GM06990 (cell line): Measurements from ENCODE around the gene CDH2.

Experiments used
- DNase-seq: peaks from one replicate; pipeline ENCODE4 v3.0.0-alpha.2; 2011; ENCODE audit not compliant: insufficient read length; ENCODE audit errors: extremely low read depth
- H3K27me3 ChIP-seq: replicated peaks from 2 replicates; pipeline ENCODE4 v1.6.0; 2011; ENCODE audit warnings: low read length; ENCODE audit not compliant: control insufficient read depth, insufficient read depth
- H3K36me3 ChIP-seq: 2 replicates; pipeline ENCODE4 v1.5.1; 2011; ENCODE audit warnings: low read length; ENCODE audit not compliant: control insufficient read depth, insufficient read depth
- H3K4me3 ChIP-seq: replicated peaks from 2 replicates; pipeline ENCODE4 v1.5.1; 2011; ENCODE audit warnings: low read depth, mild to moderate bottlenecking, control low read depth, low read length
- TF ChIP-seq, protein P1 (sequence below): IDR thresholded peaks from 2 replicates; pipeline ENCODE4 v1.5.1; 2011; ENCODE audit warnings: low read length, control low read depth, mild to moderate bottlenecking, inconsistent platforms; ENCODE audit not compliant: insufficient read depth, poor library complexity, severe bottlenecking

Gene CDH2

DNA sequence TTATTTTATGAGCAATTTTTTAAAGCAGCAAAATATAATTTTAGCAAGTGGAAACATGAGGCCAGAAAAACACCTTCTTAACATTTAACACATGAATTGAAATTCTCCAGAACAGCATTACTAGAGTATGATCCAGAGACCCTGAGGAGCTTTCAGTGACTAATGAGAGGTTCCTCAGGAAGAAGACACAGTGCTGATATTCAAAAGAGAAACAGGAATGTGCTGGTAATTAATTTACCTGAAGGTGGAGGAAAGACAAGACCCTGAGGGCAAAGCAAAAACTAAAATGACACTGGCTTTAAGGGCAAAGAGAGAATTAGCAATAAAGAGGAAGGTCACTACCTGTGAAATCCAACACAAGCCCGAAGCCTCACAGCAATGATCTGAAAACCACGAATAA lies 97.0 kb downstream of the CDH2 start:
- TF ChIP-seq, protein P1, sequence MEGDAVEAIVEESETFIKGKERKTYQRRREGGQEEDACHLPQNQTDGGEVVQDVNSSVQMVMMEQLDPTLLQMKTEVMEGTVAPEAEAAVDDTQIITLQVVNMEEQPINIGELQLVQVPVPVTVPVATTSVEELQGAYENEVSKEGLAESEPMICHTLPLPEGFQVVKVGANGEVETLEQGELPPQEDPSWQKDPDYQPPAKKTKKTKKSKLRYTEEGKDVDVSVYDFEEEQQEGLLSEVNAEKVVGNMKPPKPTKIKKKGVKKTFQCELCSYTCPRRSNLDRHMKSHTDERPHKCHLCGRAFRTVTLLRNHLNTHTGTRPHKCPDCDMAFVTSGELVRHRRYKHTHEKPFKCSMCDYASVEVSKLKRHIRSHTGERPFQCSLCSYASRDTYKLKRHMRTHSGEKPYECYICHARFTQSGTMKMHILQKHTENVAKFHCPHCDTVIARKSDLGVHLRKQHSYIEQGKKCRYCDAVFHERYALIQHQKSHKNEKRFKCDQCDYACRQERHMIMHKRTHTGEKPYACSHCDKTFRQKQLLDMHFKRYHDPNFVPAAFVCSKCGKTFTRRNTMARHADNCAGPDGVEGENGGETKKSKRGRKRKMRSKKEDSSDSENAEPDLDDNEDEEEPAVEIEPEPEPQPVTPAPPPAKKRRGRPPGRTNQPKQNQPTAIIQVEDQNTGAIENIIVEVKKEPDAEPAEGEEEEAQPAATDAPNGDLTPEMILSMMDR = no peak

DNA sequence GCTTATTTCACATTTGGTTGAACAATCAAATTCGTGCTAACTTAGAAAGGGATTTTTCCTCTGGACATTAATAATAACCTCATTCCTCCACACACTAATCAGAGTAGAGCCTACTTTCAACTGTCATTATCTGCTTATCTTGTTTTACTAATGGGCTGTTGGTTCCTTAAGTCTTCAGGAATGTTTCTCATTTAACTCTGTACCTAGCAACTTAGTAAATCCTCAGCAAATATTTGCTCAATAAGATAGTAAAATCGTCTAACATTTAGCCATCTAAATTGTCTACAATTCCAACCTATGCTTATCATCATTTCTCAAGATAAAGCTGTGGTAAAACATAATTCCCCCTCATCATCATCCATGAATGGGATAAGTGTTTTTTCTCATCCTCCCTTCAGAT lies 98.1 kb downstream of the CDH2 start:
- Histone ChIP-seq H3K4me3 (no peak overlapping the region), H3K27me3 (no peaks in the 10 kb centered on the region), H3K36me3 (no peaks in the 10 kb centered on the region)
- no peak for DNase-seq
- TF ChIP-seq, protein P1 = no peak

More for the DNA sequence above, 97.0 kb downstream of the CDH2 start:
- Histone ChIP-seq H3K36me3 (no peaks in the 10 kb centered on the region), H3K4me3 (no peak overlapping the region), H3K27me3 (no peaks in the 10 kb centered on the region)
- no peak for DNase-seq

DNA sequence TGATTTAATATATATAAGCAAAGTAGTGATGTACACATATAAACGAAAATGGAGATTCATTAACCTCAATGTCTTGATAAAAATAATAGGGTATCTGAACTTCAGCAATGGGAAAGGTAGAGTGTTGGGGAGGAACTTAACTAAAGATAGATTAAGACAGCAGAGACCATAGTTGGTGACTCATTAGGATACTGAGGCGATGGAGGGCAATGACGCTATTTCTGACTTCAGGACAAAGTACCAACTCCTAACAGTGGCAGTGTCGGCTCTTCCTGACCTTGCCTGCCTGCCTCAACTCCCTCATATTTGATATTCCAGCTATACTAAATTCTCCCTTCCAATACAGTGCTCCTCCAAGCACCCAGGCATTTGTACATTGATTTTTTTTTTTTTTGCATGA lies 98.6 kb downstream of the CDH2 start:
- DNase-seq = no peak
- no peaks in the 10 kb centered on the region for H3K27me3 ChIP-seq
- H3K4me3 ChIP-seq = no peak overlapping the region
- TF ChIP-seq, protein P1 = no peak
- no peaks in the 10 kb centered on the region for H3K36me3 ChIP-seq

- Histone ChIP-seq H3K4me3 (no peak overlapping the region), H3K27me3 (no peaks in the 10 kb centered on the region), H3K36me3 (no peaks in the 10 kb centered on the region)
- TF ChIP-seq, protein P1 = no peak
- DNase-seq = no peak
Observed at GRCh38 chr18:28075501-28075900, 101.4 kb downstream of the CDH2 start.

GRCh38 chr18:28074076-28074475 lies 102.9 kb downstream of the CDH2 start:
- TF ChIP-seq, protein P1 = no peak
- H3K36me3 ChIP-seq = no peaks in the 10 kb centered on the region

DNA sequence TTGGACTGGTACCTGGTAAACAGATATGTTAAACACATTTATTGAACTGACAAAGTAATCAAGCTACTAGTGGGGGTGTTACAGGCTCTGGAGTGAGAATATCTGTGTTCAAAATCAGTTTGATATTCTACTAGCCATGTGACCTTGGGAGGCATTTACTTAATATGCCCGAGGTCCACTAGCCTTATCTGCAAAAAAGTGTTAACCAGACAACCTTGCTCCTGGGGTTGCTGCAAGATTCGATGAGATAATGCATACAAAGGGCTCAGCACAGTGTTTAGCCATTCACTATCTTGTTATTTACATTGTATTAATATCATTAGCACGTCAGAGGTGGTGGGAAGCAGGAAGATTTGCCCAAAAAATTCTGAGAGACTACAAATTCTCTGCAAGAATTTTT lies 103.3 kb downstream of the CDH2 start:
- no peak overlapping the region for H3K4me3 ChIP-seq
- DNase-seq = no peak
- no peaks in the 10 kb centered on the region for H3K27me3 ChIP-seq
- H3K36me3 ChIP-seq = no peaks in the 10 kb centered on the region
- TF ChIP-seq, protein P1 = no peak

More at GRCh38 chr18:28074076-28074475, 102.9 kb downstream of the CDH2 start:
- Histone ChIP-seq H3K4me3 (no peak overlapping the region), H3K27me3 (no peaks in the 10 kb centered on the region)
- no peak for DNase-seq
